Spleen (tissue), 11 donors: Measurements from ENCODE around the gene NRAP. TPM values are rescaled to one million over a fixed set of nuclear protein-coding genes. Genes with fewer than 3 reads are reported as not detected.
A peak's percentile ranks its signal among the peaks of the same experiment; 100 is the strongest.

Experiments used
- DNase-seq: peaks from one replicate; pipeline ENCODE4 v3.0.0-alpha.2; 2020
- H3K27ac ChIP-seq, 8 donors: fragments of 200-600 bp; sonication (generic) in 7 of 8; 1 replicate in 4 of 8; 2 replicates in 4 of 8; pipeline versions ENCODE4 v1.5.0 to v1.8.0; 2016 to 2021; ENCODE audit warnings: inconsistent platforms in 4 of 8, mild to moderate bottlenecking in 4 of 8, moderate library complexity in 1 of 8
- H3K27me3 ChIP-seq, 7 donors: fragments of 200-600 bp; sonication (generic) in 6 of 7; replicated peaks in 1 of 7; 1 replicate in 4 of 7; 2 replicates in 3 of 7; pipeline versions ENCODE4 v1.5.0 to v1.8.0; 2016 to 2021; ENCODE audit warnings: inconsistent platforms in 3 of 7, mild to moderate bottlenecking in 1 of 7
- H3K36me3 ChIP-seq, 6 donors: fragments of 200-600 bp; sonication (generic) in 5 of 6; 1 replicate in 4 of 6; 2 replicates in 2 of 6; pipeline versions ENCODE4 v1.5.0 to v1.8.0; 2016 to 2021; ENCODE audit warnings: inconsistent platforms in 2 of 6
- H3K4me1 ChIP-seq, 6 donors: fragments of 200-600 bp; sonication (generic) in 5 of 6; 1 replicate in 3 of 6; 2 replicates in 3 of 6; pipeline versions ENCODE4 v1.5.0 to v1.8.0; 2016 to 2021; ENCODE audit warnings: inconsistent platforms in 3 of 6
- H3K4me3 ChIP-seq, 8 donors: fragments of 200-600 bp; sonication (generic) in 7 of 8; 1 replicate in 4 of 8; 2 replicates in 4 of 8; pipeline versions ENCODE4 v1.5.0 to v1.8.0; 2016 to 2021; ENCODE audit warnings: inconsistent platforms in 4 of 8, mild to moderate bottlenecking in 4 of 8, moderate library complexity in 2 of 8
- H3K9me3 ChIP-seq, 8 donors: fragments of 200-600 bp; sonication (generic) in 7 of 8; 1 replicate in 4 of 8; 2 replicates in 4 of 8; pipeline versions ENCODE4 v1.5.0 to v1.8.0; 2016 to 2021; ENCODE audit warnings: inconsistent platforms in 4 of 8
- CTCF ChIP-seq, 11 experiments: fragments of 200-600 bp in 7 of 11; fragments of 450-650 bp in 4 of 11; sonication (generic) in 4 of 11; IDR thresholded peaks in 8 of 11; conservative IDR thresholded peaks in 3 of 11; 1 replicate in 7 of 11; 2 replicates in 4 of 11; pipeline versions ENCODE4 v1.4.0 to v1.8.0; 2016 to 2021; ENCODE audit warnings: antibody characterized with exemption in 11 of 11, inconsistent platforms in 4 of 11, mild to moderate bottlenecking in 1 of 11
- POLR2A ChIP-seq, 3 donors: fragments of 450-650 bp; IDR thresholded peaks; one replicate each; pipeline ENCODE4 v1.5.1; 2017; ENCODE audit warnings: antibody characterized with exemption in 3 of 3, mild to moderate bottlenecking in 1 of 3
- POLR2AphosphoS5 ChIP-seq, 3 donors: sonication (generic); formaldehyde crosslinking; IDR thresholded peaks; one replicate each; pipeline ENCODE4 v1.5.1; 2017; ENCODE audit warnings: antibody characterized with exemption in 3 of 3
- WGBS, 5 donors: extraction: QIAGEN DNeasy Blood & Tissue Kit in 3 of 5; methylation state at CpG; one replicate each; pipeline versions ENCODE4 v1.1.5 to v1.1.7; 2013 to 2018; 5-methylcytosine and 5-hydroxymethylcytosine counted together
- intact Hi-C: fragments of 100-400 bp; cut with DNase I; formaldehyde crosslinking; loops from one replicate; pipeline ENCODE4 v1.15.0; 2023; ENCODE audit warnings: low total_unique reads
- polyA plus RNA-seq, 3 donors: library from polyadenylated mRNA; stranded (reverse); fragments of 200-250 nt; gene quantifications; one replicate each; pipeline ENCODE4 v1.2.1, GENCODE V29; 2013
- total RNA-seq, 7 donors: library from RNA; depleted of rRNA in 3 of 7; stranded (reverse); fragments of >200 nt in 3 of 7; fragmentation: NEBNext Ultra II Directional in 4 of 7; extraction: Animal tissue kit (Norgen Biotek cat#: 25700) in 4 of 7; gene quantifications; one replicate each; pipeline versions ENCODE4 v1.1.0 to v1.2.1, GENCODE V29; 2016 to 2021
- donor health status: healthy with polysubstance abuse.
- donor health status: DM: no; HTN: no; CAD: no; lungs with moderate emphysema.
- donor health status: DM: no; HTN: no; CAD: no.
- donor health status: Bipolar disorder and iron deficiency.
- donor health status: healthy.
- donor health status: DM: no; HTN: no; CAD: no.
- donor health status: DM: yes; HTN: yes; CAD: no.

The NRAP gene
- total and polyA plus RNA-seq, 10 donors = 0.03 to 0.13 (median 0.04) TPM; not detected in 6

- no peak for TF ChIP-seq CTCF (IDR thresholded peaks at IDR 0.05 in 8 of 11, conservative IDR thresholded peaks at IDR 0.05 in 3 of 11)
- no peak overlapping the region for H3K4me3 ChIP-seq
- no peaks in the 10 kb centered on the region for H3K9me3 ChIP-seq
- DNase-seq = no peak
- no peaks in the 10 kb centered on the region for H3K36me3 ChIP-seq
- 19 to 29% (median 22%) methylated on average over 7 of the region's 7 CpGs for WGBS, 5 donors
- no peaks in the 10 kb centered on the region for H3K4me1 ChIP-seq
- no peak overlapping the region for H3K27ac ChIP-seq
- intact Hi-C loops = no loop called here
- H3K27me3 ChIP-seq = peaks cover 0 to 75% (median 15%) of the 10 kb centered on the region in 7 donors
Measured at GRCh38 chr10:113617086-113617485, 46.8 kb downstream of the NRAP start.

GRCh38 chr10:113616244-113617074 lies 47.4 kb downstream of the NRAP start:
- DNase-seq = no peak
- TF ChIP-seq POLR2AphosphoS5 (IDR thresholded peaks at IDR 0.05) (no peak), CTCF (IDR thresholded peaks at IDR 0.05 in 8 of 11, conservative IDR thresholded peaks at IDR 0.05 in 3 of 11) (peak in 1 of 11 experiments; percentile 13)
- H3K4me1 ChIP-seq = no peaks in the 10 kb centered on the region
- H3K9me3 ChIP-seq = no peaks in the 10 kb centered on the region
- H3K4me3 ChIP-seq = no peak overlapping the region
- intact Hi-C loops = no loop called here
- no peak overlapping the region for H3K27ac ChIP-seq
- H3K36me3 ChIP-seq = no peaks in the 10 kb centered on the region
- WGBS, 5 donors = 15 to 32% (median 21%) methylated on average over 5 of the region's 5 CpGs
- H3K27me3 ChIP-seq = peaks cover 0 to 71% (median 15%) of the 10 kb centered on the region in 7 donors

- Histone ChIP-seq H3K4me3 (no peak overlapping the region), H3K27ac (no peak overlapping the region), H3K4me1 (no peaks in the 10 kb centered on the region), H3K36me3 (no peaks in the 10 kb centered on the region), H3K27me3 (peaks cover 0 to 65% (median 15%) of the 10 kb centered on the region in 7 donors), H3K9me3 (no peaks in the 10 kb centered on the region)
- DNase-seq = no peak
- 67 to 76% (median 71%) methylated on average over 15 of the region's 15 CpGs for WGBS, 5 donors
- intact Hi-C loops = no loop called here
- TF ChIP-seq CTCF (IDR thresholded peaks at IDR 0.05 in 8 of 11, conservative IDR thresholded peaks at IDR 0.05 in 3 of 11) (no peak), POLR2AphosphoS5 (IDR thresholded peaks at IDR 0.05) (no peak)
Measured at GRCh38 chr10:113613977-113614690, 49.7 kb downstream of the NRAP start.

GRCh38 chr10:113613427-113613826 lies 50.4 kb downstream of the NRAP start:
- Histone ChIP-seq H3K4me3 (no peak overlapping the region), H3K9me3 (no peaks in the 10 kb centered on the region), H3K36me3 (no peaks in the 10 kb centered on the region), H3K27me3 (peaks cover 0 to 65% (median 14%) of the 10 kb centered on the region in 7 donors), H3K4me1 (no peaks in the 10 kb centered on the region), H3K27ac (no peak overlapping the region)
- TF ChIP-seq POLR2AphosphoS5 (IDR thresholded peaks at IDR 0.05) = no peak
- no peak for TF ChIP-seq POLR2A (IDR thresholded peaks at IDR 0.05)
- no peak for DNase-seq
- 74 to 86% (median 76%) methylated on average over 2 of the region's 2 CpGs for WGBS, 5 donors
- intact Hi-C loops = no loop called here
